NCI-H2196 (cell line): ENCODE measurements around the gene LRRC17.
"Not testable (repeated sequence)": the region's sequence is repeated elsewhere in the genome, so short reads cannot be mapped to it uniquely, and the experiment has no call there.

Experiments
- DNase-seq: peaks from one replicate; lab custom pipeline; 2025; ENCODE audit not compliant: unreplicated experiment; lab: John Stamatoyannopoulos, UW

LRRC17 gene

DNA sequence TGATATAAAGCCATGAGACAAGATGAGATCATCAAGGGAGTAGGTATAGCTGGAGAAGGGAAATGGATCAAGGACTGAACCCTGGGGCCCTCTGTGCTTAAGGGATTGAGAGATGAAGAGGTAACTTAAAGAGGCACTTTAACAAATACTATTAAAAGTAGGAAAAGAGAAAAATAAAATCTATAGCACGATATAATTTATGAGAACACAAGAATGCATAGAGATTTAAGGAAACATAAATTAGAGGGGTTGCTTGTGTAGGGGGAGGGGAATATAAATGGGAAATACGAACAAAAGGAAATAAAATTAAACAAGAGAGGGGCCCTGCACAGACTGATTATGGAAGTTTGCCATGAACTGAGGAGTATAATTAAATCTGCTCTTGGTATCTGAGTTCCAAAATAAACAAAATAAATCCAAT lies 15.6 kb upstream of the LRRC17 start:
- DNase-seq: no peak

DNA sequence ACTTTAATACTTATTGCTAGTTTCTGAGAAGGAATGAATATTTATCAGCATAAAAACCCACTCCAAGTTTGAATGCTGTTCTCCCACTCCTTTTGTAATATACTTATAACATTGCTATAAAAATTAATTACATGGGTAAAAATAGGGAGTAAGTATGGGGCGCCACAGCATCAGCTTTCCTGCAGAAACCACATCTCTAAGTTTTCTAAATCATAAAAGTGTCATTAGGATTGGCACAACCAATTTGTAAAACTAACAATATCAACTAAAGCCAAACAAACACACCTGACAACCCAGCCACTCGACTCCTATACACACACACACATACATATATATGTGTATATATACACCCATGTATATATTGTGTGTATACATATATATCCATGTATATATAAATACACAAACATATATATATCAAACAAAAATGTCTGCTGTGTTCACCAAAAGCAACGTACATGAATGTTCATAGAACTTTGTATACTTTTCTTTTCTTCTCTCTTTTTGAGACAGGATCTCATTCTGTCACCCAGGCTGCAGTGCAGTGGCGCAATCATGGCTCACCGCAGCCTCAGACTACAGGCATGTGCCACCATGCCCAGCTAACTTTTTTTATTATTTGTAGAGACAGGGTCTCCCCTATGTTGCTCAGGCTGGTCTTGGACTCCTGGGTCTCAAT lies 14.8 kb upstream of the LRRC17 start:
- DNase-seq: no peak

GRCh38 chr7:102898532-102898859 lies 14.3 kb upstream of the LRRC17 start:
- no peak for DNase-seq

DNA sequence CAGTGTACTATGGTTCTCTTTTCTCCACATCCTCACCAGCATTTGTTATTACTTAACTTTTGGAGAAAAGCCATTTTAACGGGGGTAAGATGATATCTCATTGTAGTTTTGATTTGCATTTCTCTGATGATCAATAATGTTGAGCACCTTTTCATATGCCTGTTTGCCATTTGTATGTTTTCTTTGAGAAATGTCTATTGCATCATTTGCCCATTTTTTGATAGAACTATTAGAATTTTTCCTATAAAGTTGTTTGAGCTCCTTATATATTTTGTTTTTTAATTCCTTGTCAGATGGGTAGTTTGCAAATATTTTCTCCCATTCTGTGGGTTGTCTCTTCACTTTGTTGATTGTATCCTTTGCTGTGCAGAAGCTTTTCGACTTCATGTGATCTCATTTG lies 10.7 kb upstream of the LRRC17 start:
- DNase-seq: not testable (repeated sequence)

- not testable (repeated sequence) for DNase-seq
These were observed 9.2 kb upstream of the LRRC17 start for GRCh38 chr7:102903576-102903975.

DNA sequence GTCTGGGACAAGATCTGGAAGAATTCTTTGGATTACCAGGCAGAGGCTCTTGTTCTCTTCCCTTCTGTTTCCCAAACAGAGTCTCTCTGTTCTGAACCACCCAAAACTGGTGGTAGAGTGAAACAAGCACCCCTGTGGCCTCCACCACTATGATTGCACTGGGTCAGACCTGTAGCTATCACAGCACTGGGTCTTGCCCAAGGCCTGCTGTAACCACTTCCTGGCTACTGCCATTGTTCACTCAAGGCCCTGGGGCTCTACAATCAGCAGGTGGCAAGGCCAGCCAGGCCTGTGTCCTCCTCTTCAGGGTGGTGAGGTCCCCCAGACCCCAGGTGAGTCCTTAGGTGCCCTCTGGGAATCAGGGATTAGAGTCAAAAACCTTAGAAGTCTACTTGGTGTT lies 4.1 kb upstream of the LRRC17 start:
- no peak for DNase-seq

DNA sequence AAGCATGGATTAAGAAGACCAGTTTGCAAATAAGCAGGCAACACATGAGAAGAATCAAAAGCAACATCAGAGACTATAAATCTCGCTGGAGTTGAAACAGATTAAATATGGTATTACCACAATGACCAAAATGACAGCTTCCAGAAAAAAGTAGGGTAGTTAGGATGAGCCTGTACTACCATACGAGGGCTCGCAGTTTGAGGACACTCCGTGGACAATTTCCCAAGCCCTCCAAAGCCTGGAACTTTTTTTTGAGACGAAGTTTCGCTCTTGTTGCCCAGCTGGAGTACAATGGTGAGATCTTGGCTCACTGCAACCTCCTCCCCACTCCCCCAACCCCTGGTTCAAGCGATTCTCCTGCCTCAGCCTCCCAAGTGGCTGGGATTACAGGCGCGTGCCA lies 1.0 kb downstream of the LRRC17 start:
- no peak for DNase-seq

GRCh38 chr7:102914585-102914984 lies 1.8 kb downstream of the LRRC17 start:
- no peak for DNase-seq

- DNase-seq: no peak
These were observed 3.6 kb downstream of the LRRC17 start for GRCh38 chr7:102916426-102916825.

GRCh38 chr7:102916881-102917280 lies 4.1 kb downstream of the LRRC17 start:
- DNase-seq: no peak

DNA sequence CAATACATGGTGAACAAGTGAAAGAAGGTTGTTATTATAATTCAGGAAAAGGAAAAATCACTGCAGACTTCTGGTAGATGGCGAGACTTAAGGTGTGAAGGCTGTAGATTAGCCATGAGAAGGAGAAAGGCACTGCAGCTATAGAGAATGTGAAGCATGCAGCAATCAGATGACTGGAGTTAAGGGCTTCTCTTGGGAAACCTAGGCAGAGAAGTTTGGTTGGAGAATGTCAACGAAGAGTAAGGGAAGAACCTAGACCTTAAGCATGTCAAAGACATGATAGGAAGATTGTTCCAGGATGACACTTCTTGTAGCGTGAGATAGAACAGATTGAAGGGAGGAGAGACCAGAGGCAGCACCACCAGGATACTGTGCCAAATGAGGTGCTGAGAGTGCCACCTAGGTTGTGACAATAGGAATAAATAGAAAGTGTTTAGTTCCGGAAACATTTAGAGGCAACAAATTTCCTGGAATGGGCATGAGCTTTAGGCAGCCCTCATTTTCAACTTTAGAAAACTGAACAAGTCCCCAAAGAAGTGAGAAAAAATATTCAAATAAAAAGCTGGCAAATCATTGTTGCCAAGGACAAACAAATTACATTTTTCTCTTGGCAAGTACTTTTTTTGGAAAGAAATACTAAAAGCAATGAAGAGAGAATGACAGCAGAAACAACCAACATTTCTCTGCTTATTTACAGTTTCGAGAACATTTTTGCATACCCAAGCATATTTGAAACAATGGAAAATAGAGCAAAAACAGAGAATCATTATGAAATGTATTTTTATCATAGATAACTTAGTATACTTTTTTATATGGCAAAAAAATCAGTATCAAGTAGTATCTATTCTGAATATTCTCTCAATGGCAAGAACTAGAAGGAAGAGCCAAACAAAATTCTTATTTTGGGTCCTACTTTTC lies 4.9 kb downstream of the LRRC17 start:
- DNase-seq: no peak

- no peak for DNase-seq
These were observed 6.0 kb downstream of the LRRC17 start for GRCh38 chr7:102918845-102919244.

DNA sequence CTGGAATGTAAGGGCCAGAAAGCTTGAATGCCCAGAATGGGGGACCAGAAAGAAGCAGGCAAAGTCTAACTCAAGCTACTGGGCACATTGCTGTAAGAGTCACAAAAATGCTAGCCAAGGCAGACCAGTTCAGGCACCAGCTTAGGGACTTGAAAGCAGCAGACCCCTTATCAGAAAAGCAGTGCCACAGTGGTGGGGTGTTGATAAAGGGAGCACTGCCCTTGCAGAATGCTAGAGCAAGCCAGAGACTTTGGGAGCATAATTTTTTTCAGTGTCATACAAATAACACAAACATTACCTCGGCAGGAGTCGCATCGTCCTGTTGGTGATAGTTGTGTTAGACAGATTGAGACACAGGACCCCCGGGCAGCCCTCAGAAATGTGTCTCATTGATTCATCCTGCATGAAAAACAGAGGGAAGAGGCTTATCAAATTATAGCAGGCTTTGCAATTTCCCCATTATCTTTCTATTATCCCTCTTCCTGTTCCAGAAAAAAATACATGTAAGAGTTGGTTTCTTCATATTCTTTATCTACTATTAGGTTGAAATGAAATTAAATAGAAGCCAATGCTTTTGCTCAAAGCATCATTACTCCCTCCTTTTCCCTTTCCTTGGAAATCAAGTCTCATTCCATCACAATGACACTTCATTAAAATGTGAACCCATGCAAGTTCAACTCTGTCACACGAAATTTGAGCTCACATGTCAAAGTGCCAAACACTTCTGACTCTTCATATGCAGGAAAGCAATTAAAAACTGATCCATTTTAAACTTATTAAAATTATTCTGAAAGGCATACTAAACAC lies 13.4 kb downstream of the LRRC17 start:
- DNase-seq: no peak

GRCh38 chr7:102926783-102927140 lies 14.0 kb downstream of the LRRC17 start:
- no peak for DNase-seq

DNA sequence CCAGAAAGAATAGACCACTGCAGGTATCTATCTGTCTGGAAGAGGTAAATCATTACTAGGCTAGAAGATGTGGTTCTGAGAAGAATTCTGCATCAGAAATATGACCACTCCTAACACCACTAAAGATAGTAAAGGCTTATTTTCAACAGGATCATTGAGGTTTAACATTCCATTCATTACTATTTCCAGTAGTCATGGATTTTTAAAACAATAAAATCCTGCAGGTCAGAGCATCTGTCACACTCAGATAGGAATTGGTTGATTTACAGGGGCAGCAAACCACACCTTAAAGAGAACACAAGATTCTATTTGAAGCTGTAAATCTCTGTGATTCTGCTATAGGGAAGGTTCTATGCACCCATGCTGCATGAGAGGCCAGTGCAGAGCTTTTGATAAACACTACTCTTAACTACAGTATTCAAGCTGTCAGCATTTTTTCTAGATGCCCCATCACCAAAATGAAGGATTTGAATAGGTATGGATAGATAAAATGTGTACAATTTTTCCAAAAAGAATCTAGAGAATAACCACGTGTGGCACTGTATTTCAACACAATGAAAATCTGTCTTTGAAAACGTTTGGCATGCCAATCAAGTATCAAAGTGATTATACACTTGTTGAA lies 14.6 kb downstream of the LRRC17 start:
- no peak for DNase-seq

GRCh38 chr7:102931757-102932156 lies 19.0 kb downstream of the LRRC17 start:
- no peak for DNase-seq

GRCh38 chr7:102933763-102934162 lies 21.0 kb downstream of the LRRC17 start:
- DNase-seq: no peak

DNA sequence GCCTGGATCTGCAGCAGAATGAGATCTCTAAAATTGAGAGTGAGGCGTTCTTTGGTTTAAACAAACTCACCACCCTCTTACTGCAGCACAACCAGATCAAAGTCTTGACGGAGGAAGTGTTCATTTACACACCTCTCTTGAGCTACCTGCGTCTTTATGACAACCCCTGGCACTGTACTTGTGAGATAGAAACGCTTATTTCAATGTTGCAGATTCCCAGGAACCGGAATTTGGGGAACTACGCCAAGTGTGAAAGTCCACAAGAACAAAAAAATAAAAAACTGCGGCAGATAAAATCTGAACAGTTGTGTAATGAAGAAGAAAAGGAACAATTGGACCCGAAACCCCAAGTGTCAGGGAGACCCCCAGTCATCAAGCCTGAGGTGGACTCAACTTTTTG lies 21.4 kb downstream of the LRRC17 start:
- no peak for DNase-seq

DNA sequence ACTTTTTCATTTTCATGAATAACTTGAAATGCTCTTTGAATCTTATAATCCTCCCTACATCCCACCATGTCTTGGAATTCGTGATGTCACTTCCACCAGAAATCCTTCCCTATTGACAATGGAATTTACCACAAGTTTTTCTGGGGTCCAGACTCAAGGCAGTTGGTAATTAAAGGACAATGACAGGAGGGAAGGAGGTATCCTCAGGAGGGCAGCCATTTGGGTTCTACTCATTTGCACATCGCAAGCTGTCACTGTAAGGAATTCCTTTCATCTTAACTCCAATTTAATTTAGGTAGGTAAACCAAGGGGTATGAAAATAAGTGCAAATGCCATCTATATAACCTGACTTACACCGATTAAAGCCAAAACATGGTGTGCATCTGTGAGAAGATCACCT lies 21.9 kb downstream of the LRRC17 start:
- no peak for DNase-seq

- DNase-seq: no peak
These were observed 22.8 kb downstream of the LRRC17 start for GRCh38 chr7:102935450-102936115.

GRCh38 chr7:102938679-102939078 lies 25.9 kb downstream of the LRRC17 start:
- DNase-seq: no peak
